Measurements from ENCODE around the gene MBLAC2. TPM values are rescaled to one million over a fixed set of nuclear protein-coding genes. Genes with fewer than 3 reads are reported as not detected.

Gene MBLAC2
- 1 to 10 TPM; 1.1 to 2.4 (median 1.7) TPM for total RNA-seq

DNA sequence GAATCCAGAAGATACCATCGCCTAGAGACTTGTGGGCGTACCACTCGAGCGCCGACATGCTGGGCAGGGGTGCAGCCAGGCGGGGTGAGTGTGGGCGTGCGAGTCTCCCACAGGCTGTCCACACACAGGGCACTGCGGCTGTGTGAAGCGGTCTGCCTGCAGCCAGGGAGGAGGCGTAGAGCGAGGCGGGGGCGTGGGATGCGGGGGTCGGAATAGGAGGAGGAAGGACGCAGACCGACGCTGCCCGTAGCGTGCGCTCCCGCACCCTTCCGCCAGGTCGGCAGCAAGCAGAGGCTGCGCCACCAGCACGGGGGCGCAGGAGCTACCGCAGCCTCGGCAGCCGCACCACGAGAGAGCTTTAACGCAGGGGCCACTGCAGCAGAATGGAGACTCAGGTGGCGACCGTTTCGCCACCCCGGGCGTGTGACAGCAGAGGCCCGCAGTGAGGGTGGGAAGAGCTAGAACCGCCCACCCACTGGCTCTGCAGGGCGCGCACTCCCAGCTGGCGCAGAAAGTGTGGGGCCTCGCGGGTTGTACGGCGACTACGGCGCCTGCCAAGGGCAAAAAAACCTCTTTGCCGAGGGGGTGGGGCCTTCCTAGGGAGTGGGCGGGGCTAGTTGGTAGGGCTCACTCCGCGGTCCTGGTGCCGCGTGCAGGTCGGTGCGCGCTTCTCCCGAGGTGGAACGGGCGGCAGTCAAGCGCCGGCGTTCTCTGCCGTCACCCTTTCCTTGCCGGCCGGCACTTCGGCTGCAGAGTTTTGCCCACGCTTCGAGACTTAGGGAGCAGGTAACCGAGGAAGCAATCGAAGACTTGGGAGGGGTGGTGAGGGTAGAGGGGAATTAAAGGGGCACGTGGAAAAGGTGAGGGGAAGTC lies at the start of gene MBLAC2, which contains the start of gene POLR3G:
MBLAC2 (minus strand) TSS at position 537 of the 873 bp plus-strand sequence; CDS start at position 58, 479 bp downstream.
POLR3G (plus strand) TSS at position 630 of the 873 bp plus-strand sequence. CDS start 10,704 bp downstream, outside the sequence.
- in situ Hi-C loops (cut with MboI; ENCODE audit: low sequenced_read_pairs in 4 of 4), result loop anchor here in 1 of 4 donors (10.0 kb wide), 1 partner anchor 50 kb away; the partner anchor contains the start of gene LYSMD3
- Histone ChIP-seq H3K4me1 (peaks cover 11 to 26% of the 10 kb centered on the region in 2 donors), H3K9me3 (no peaks in the 10 kb centered on the region), H3K36me3 (no peaks in the 10 kb centered on the region), H3K27me3 (no peaks in the 10 kb centered on the region), H3K4me3 (peak within 1 kb of the TSS; percentile 76 to 90 (median 82)), H3K27ac (peak within 1 kb of the TSS; percentile 82 to 91 (median 84))
- ATAC-seq (peak; percentile 92 to 97), DNase-seq (peak; percentile 90 to 91)
- peak; percentile 77 to 79 for TF ChIP-seq POLR2A (IDR thresholded peaks at IDR 0.05)
- TF ChIP-seq, protein P1, sequence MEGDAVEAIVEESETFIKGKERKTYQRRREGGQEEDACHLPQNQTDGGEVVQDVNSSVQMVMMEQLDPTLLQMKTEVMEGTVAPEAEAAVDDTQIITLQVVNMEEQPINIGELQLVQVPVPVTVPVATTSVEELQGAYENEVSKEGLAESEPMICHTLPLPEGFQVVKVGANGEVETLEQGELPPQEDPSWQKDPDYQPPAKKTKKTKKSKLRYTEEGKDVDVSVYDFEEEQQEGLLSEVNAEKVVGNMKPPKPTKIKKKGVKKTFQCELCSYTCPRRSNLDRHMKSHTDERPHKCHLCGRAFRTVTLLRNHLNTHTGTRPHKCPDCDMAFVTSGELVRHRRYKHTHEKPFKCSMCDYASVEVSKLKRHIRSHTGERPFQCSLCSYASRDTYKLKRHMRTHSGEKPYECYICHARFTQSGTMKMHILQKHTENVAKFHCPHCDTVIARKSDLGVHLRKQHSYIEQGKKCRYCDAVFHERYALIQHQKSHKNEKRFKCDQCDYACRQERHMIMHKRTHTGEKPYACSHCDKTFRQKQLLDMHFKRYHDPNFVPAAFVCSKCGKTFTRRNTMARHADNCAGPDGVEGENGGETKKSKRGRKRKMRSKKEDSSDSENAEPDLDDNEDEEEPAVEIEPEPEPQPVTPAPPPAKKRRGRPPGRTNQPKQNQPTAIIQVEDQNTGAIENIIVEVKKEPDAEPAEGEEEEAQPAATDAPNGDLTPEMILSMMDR (IDR thresholded peaks at IDR 0.05 in 4 of 5, conservative IDR thresholded peaks at IDR 0.05 in 1 of 5), result peak; percentile 44 to 67 (median 62)
- intact Hi-C loops (cut with DNase I; ENCODE audit: low total_unique reads), result loop anchor here (1.0 kb wide), 2 partner anchors 55 to 65 kb away; partner anchors contain the start of genes CETN3 and LYSMD3

DNA sequence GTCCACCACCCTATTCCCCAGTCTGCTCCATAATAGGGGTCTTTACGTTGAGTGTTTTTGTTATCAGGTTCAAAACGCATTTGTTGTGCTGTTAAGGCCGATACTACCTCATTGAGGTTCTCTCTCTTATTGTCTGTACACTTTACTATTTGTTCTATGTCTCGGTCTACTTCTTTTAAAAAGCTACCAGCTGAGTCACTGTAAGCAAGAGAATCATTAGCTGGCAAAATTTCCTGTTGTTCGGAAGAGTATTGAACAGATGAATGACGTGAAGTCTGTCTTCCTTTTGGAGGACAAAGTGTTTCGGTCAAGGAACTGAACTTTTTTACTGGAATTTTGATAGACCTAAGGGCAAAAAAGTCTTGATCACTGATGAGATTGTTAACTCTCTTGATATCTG lies 44.5 kb upstream of the MBLAC2 start:
- in situ Hi-C loops (cut with MboI; ENCODE audit: low sequenced_read_pairs in 4 of 4), result no loop called here
- no peak overlapping the region for H3K27ac ChIP-seq
- DNase-seq, result no peak

DNA sequence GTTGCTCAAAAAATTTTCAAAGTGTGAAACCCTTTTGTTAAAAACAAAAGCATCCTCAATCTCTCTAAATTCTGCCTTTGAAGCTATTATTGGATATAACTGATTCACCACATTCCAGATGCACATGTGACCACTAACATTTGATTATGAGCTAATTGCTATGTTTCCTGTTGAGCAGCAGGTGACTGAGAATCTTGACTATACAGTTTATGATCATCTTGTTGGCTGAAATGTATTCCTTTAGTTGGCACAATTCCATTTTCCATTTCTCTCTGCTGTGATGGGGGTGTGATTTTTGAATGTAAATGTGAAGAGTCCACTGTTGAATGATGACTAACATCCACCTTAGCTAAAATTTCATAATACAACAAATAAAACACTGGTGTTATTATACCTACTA lies 44.1 kb upstream of the MBLAC2 start:
- H3K36me3 ChIP-seq, result peaks cover 0 to 41% of the 10 kb centered on the region in 2 donors
- H3K27ac ChIP-seq, result no peak overlapping the region
- no peaks in the 10 kb centered on the region for H3K9me3 ChIP-seq
- in situ Hi-C loops (cut with MboI; ENCODE audit: low sequenced_read_pairs in 4 of 4), result no loop called here
- TF ChIP-seq, protein P1 (IDR thresholded peaks at IDR 0.05 in 4 of 5, conservative IDR thresholded peaks at IDR 0.05 in 1 of 5), result no peak
- no peak for TF ChIP-seq POLR2A (IDR thresholded peaks at IDR 0.05)
- no peaks in the 10 kb centered on the region for H3K4me1 ChIP-seq
- DNase-seq (no peak), ATAC-seq (no peak)
- no peaks in the 10 kb centered on the region for H3K27me3 ChIP-seq
- H3K4me3 ChIP-seq, result no peak overlapping the region
- intact Hi-C loops (cut with DNase I; ENCODE audit: low total_unique reads), result no loop called here

More for the DNA sequence above, 44.5 kb upstream of the MBLAC2 start:
- Histone ChIP-seq H3K27me3 (no peaks in the 10 kb centered on the region), H3K4me1 (no peaks in the 10 kb centered on the region), H3K4me3 (no peak overlapping the region), H3K36me3 (peaks cover 0 to 45% of the 10 kb centered on the region in 2 donors), H3K9me3 (no peaks in the 10 kb centered on the region)
- ATAC-seq, result no peak
- intact Hi-C loops (cut with DNase I; ENCODE audit: low total_unique reads), result no loop called here
- no peak for TF ChIP-seq POLR2A (IDR thresholded peaks at IDR 0.05)
- TF ChIP-seq, protein P1 (IDR thresholded peaks at IDR 0.05 in 4 of 5, conservative IDR thresholded peaks at IDR 0.05 in 1 of 5), result no peak

DNA sequence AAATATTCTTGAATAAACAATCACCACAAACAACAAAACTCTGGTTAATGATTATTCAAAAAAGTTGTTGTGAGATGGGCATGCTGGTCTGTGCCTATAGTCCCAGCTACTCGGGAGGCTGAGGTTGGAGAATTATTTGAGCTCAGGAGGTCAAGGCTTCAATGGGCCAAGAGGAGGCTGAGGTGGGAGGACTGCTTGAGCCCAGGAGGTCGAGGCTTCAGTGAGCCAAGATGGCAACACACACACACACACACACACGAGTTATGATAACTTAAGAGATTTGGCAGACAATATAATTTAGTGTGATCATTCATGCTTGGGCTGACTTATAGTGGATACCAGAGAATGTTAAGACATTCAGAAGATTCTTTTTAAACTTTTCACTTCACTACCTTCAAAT lies 39.9 kb upstream of the MBLAC2 start:
- no peaks in the 10 kb centered on the region for H3K9me3 ChIP-seq
- H3K27me3 ChIP-seq, result no peaks in the 10 kb centered on the region
- in situ Hi-C loops (cut with MboI; ENCODE audit: low sequenced_read_pairs in 4 of 4) (no loop called here), intact Hi-C loops (cut with DNase I; ENCODE audit: low total_unique reads) (no loop called here)
- H3K27ac ChIP-seq, result no peak overlapping the region
- H3K4me3 ChIP-seq, result no peak overlapping the region
- TF ChIP-seq, protein P1 (IDR thresholded peaks at IDR 0.05 in 4 of 5, conservative IDR thresholded peaks at IDR 0.05 in 1 of 5), result no peak
- TF ChIP-seq POLR2A (IDR thresholded peaks at IDR 0.05), result no peak
- peaks cover 0 to 12% of the 10 kb centered on the region in 2 donors for H3K36me3 ChIP-seq
- no peaks in the 10 kb centered on the region for H3K4me1 ChIP-seq
- DNase-seq (no peak), ATAC-seq (no peak)

Measured in gastrocnemius medialis (tissue), 4 donors.